Vagina (tissue), 2 donors: ENCODE results near the gene ST6GALNAC3.

Source experiments
- CTCF ChIP-seq, 3 experiments: fragments of 450-650 bp in 2 of 3; fragments of 200-600 bp in 1 of 3; sonication (generic) in 1 of 3; IDR thresholded peaks; one replicate each; pipeline ENCODE4 v1.5.1; 2017 to 2019; ENCODE audit warnings: antibody characterized with exemption in 3 of 3, mild to moderate bottlenecking in 2 of 3, moderate library complexity in 2 of 3
- POLR2A ChIP-seq, 2 donors: fragments of 450-650 bp; IDR thresholded peaks; one replicate each; pipeline ENCODE4 v1.6.1; 2017; ENCODE audit warnings: antibody characterized with exemption in 2 of 2, mild to moderate bottlenecking in 2 of 2, moderate library complexity in 2 of 2
- POLR2AphosphoS5 ChIP-seq, 2 donors: sonication (generic); formaldehyde crosslinking; IDR thresholded peaks; one replicate each; pipeline ENCODE4 v1.9.0; 2017; ENCODE audit warnings: antibody characterized with exemption in 2 of 2, mild to moderate bottlenecking in 2 of 2, low read depth in 1 of 2; ENCODE audit not compliant: insufficient read depth in 1 of 2

- TF ChIP-seq CTCF (IDR thresholded peaks at IDR 0.05) (no peak), POLR2A (IDR thresholded peaks at IDR 0.05) (no peak), POLR2AphosphoS5 (IDR thresholded peaks at IDR 0.05; ENCODE audit: insufficient read depth in 1 of 2, low read depth in 1 of 2) (no peak)
These were observed 32.2 kb downstream of the ST6GALNAC3 start for GRCh38 chr1:76106719-76107235.
